GM18511 (cell line): ENCODE measurements around the gene PRELID3B.

Experiments
- ATAC-seq: cut with Tn5 transposase; IDR thresholded peaks from one replicate; pipeline ENCODE4 v1.9.1; 2021; ENCODE audit warnings: mild to moderate bottlenecking, moderate library complexity; ENCODE audit not compliant: unreplicated experiment

Gene PRELID3B

GRCh38 chr20:58996226-58996611 lies 46.4 kb downstream of the PRELID3B start:
- ATAC-seq: no peak

GRCh38 chr20:58995461-58996225 lies 46.9 kb downstream of the PRELID3B start:
- no peak for ATAC-seq

DNA sequence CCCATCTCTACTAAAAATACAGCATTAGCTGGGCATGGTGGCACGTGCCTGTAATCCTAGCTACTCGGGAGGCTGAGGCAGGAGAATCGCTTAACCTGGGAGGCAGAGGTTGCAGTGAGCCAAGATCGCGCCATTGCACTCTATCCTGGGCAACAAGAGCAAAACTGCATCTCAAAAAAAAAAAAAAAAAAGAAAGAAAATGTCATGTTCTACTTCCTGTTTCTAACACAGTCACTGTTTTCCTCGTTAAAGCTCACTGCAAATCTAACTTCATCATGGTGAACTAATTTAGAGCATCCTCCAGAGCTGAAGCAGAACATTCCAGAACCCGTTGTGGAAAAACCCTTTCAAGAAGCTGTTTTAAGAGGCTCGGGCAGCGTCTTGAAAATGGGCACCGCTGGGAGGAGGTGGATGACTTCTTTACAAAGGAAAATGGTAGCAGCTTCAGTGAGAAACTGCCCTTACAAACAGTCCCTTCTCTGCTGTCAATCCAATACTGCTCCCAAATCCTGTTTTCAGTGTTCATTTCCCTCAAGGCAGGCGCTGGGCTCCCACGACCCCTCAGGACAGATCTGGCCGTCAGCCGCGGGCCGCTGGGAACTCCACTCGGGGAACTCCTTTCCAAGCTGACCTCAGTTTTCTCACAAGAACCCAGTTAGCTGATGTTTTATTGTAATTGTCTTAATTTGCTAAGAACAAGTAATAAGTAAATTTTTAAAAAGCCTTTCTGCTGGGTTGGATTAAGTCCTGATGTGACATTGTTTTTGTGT lies 48.0 kb downstream of the PRELID3B start:
- ATAC-seq: no peak

DNA sequence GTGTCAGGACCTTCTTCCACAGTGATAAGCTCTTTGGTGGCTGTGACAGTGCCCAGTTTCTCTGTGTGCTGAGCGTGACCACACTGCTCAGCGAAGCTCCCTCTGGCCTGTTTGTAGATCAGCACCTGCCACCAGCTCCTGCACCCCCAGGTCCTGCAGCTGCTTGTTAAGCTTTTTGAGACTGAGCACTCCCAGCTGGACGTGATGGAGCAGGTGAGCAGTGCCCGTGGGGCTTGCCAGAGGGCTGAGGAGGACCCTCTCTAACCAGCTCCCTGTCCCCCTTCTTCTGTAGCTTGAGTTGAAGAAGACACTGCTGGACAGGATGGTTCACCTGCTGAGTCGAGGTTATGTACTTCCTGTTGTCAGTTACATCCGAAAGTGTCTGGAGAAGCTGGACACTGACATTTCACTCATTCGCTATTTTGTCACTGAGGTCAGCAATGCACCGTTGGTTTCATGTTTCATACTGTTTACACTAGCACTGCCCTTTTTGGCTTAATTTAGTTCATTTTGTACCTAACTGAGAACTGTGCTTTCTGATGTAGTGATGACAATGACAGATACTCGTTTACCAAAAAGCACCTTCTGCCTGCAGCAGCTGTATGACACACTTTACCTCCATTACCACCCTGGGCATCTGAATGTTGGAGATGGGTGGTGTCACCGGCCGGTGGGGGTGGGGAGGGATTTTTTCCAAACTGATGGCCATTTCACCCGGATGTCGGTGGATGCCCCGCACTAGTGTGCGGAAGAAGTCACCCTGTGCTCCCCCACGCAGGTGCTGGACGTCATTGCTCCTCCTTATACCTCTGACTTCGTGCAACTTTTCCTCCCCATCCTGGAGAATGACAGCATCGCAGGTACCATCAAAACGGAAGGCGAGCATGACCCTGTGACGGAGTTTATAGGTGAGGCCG lies 49.0 kb downstream of the PRELID3B start:
- ATAC-seq: no peak

DNA sequence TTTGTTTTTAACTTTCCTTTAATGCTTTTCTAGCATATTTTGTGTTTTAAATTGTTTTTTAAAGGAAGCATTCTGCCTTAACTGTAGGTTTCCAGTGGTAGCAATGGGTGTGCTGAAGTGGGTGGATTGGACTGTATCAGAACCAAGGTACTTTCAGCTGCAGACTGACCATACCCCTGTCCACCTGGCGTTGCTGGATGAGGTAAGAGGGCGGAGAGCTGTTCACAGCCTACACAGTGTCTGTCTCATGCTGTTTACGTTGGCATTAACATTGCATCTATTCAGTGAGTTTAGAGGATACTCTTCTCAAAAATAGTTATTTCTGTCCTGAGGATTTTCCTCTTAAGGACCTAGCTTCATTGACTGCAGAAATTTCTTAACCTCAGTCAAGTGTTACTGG lies 49.7 kb downstream of the PRELID3B start:
- no peak for ATAC-seq

- no peak for ATAC-seq
These were observed 50.9 kb downstream of the PRELID3B start for GRCh38 chr20:58991715-58992114.

GRCh38 chr20:58990651-58991445 lies 51.7 kb downstream of the PRELID3B start:
- ATAC-seq: no peak

- no peak for ATAC-seq
These were observed 53.4 kb downstream of the PRELID3B start for GRCh38 chr20:58989196-58989595.

GRCh38 chr20:58988565-58988882 lies 54.1 kb downstream of the PRELID3B start:
- no peak for ATAC-seq

DNA sequence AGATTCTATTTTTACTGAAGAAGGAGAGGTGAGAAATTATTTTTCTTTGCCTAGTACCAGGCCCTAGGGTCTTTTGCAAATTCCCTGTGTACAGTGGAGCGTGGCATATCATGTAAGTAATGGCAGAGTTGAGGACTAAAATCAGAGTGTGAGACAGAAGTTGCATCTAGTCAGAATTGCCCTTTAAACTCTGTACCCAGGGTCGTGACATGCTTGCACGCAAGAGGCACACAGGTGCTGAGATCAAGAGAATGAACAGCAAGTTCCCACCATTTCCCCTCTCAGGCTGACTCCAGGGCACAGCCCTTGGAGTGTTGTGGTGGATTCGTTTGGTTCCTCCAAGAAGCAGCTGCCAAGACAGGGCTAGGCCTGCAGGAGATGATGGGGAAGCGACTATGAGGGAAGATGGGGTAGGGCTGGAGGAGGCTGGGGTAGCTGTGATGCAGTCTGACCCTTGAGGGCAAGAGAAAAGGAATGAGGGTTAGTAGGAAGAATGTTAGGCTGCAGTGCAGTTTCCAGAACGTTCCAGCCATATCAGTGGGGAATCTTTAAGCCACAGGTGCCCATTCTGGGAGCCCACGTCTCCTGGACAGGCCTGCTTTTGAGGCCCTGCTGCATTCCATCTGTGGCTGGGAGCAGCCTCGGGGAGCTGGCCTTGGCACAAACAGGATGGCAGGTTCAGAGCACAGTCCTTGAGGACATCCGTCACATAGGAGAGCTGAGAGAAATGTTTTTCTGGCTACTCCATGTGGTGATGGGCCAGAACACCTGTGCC lies 54.6 kb downstream of the PRELID3B start:
- ATAC-seq: no peak

DNA sequence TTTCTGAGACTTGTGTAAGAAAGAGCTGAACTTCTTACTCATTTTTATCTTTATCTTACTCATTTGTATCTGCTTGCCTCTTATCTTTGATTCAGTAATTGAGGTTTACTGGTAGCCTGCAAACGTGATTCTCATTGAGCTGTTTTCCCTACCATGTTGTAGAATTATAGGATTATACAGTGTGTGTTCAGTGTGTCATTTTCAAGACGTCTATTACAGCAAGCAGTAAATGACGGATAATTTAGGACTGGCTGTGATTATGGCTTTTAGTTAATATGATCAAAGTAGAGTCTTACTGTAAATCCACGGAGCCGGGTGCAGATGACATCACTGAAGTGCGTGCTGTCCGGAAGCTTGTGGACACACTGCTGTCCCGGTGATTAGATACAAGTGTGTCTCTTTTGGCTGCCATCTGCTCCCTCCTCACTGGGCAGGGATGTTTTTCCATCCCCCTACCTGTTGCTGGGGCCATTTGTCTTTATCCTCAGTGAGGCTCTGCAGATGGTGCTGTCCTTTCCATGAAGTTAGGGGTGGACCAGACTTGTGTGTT lies 55.5 kb downstream of the PRELID3B start:
- no peak for ATAC-seq

DNA sequence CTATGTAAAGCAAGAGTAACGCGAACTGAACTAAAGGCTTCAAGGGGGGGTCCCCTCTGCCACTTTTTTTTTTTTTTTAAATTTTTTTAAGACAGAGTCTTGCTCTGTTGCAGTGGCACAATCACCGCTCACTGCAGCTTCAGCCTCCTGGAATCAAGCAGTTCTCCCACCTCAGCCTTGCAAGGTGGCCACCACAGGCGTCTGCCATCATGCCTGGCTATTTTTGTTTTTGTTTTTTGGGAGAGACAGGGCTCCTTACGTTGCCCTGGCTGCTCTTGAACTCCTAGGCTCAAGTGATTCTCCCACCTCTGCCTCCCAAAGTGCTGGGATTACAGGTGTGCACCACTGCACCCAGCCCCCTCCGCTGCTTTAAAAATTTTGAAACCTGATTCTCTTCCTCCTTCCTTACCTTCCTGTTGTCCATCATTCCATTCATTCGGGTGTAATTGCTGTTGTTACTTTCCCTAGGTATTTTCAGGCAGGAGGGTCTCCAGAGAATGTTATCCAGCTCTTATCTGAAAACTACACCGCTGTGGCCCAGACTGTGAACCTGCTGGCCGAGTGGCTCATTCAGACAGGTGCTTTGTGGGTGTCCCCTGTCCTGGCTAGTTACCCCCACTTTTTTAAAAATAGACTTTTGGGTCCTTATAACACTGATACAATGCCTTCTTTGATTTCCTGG lies 56.2 kb downstream of the PRELID3B start:
- no peak for ATAC-seq

DNA sequence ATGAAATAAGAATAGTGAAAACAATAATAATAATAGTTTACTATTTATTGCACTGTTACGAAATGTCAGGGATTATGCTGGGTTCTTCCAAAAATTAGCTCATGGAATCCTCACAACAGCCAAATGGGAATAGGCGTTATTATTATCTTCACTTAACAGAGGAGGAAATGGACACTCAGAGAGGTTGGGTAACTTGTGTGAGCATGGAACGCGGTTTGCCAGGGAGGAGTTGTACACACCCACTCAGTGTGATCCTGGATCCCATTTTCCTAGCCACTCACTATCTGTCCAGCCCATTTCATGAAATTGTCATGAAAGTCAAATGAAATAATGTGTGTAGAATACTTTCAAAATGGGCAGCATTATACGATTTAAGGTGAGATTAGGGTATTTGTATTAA lies 56.9 kb downstream of the PRELID3B start:
- ATAC-seq: no peak

- no peak for ATAC-seq
These were observed 57.9 kb downstream of the PRELID3B start for GRCh38 chr20:58984691-58985090.
